Measurements from ENCODE around the gene RETN. TPM values are rescaled to one million over a fixed set of nuclear protein-coding genes. Genes with fewer than 3 reads are reported as not detected.
A peak's percentile ranks its signal among the peaks of the same experiment; 100 is the strongest.

Gene RETN
- total RNA-seq, 1 donor from 2014 or later: not detected

- no peaks in the 10 kb centered on the region for H3K27me3 Mint-ChIP-seq (ENCODE audit: low read depth, unreplicated experiment)
- H3K4me1 Mint-ChIP-seq (ENCODE audit: low read depth, unreplicated experiment): peaks cover 14% of the 10 kb centered on the region
- Histone ChIP-seq H3K27ac (ENCODE audit: low read depth, low read length) (peak within 1 kb of the TSS; percentile 85), H2AFZ (ENCODE audit: low read depth, low read length) (peak within 1 kb of the TSS; percentile 77), H3K79me2 (ENCODE audit: insufficient read depth, low read length) (peaks cover 67% of the 10 kb centered on the region), H3K36me3 (ENCODE audit: insufficient read depth, low read length) (no peaks in the 10 kb centered on the region), H3K4me2 (ENCODE audit: low read length) (peak within 1 kb of the TSS; percentile 98), H4K20me1 (ENCODE audit: insufficient read depth, low read length) (peaks cover 17% of the 10 kb centered on the region), H3K4me3 (ENCODE audit: insufficient read depth, low read depth, low read length) (peak within 1 kb of the TSS; percentile 98), H3K4me1 (ENCODE audit: insufficient read depth, low read length) (peaks cover 13% of the 10 kb centered on the region), H3K27me3 (ENCODE audit: insufficient read depth, low read length) (no peaks in the 10 kb centered on the region), H3K9ac (ENCODE audit: low read length) (peak within 1 kb of the TSS; percentile 98), H3K9me3 (ENCODE audit: insufficient read depth, low read depth, low read length) (no peaks in the 10 kb centered on the region)
- H3K27ac Mint-ChIP-seq (ENCODE audit: unreplicated experiment): peak within 1 kb of the TSS; percentile 100
- peaks cover 5% of the 10 kb centered on the region for H3K36me3 Mint-ChIP-seq (ENCODE audit: low read depth, unreplicated experiment)
- peaks cover 1% of the 10 kb centered on the region for H3K9me3 Mint-ChIP-seq (ENCODE audit: unreplicated experiment)
- peak; percentile 95 for DNase-seq (ENCODE audit: low read depth)
- peak within 1 kb of the TSS; percentile 100 for H3K4me3 Mint-ChIP-seq (ENCODE audit: unreplicated experiment)
- peak; percentile 98 for FAIRE-seq
- TF ChIP-seq CTCF (IDR thresholded peaks at IDR 0.05; ENCODE audit: insufficient read depth, low read depth, low read length) (no peak), EZH2 (IDR thresholded peaks at IDR 0.05; ENCODE audit: insufficient read depth, low read length) (no peak)
Measured at GRCh38 chr19:7629347-7630054, 39.3 kb upstream of the RETN start, which contains the start of the genes PET100 and XAB2. PET100 (plus strand) TSS chr19:7629793; CDS start chr19:7629834, 41 bp downstream. XAB2 (minus strand) TSS chr19:7629545; CDS start chr19:7629527, 18 bp downstream.

GRCh38 chr19:7631577-7631976 is 37.3 kb upstream of the RETN start:
- DNase-seq (ENCODE audit: low read depth): no peak
- H3K4me1 ChIP-seq (ENCODE audit: insufficient read depth, low read length): peaks cover 13% of the 10 kb centered on the region
- no peak overlapping the region for H3K27ac ChIP-seq (ENCODE audit: low read depth, low read length)
- peaks cover 11% of the 10 kb centered on the region for H4K20me1 ChIP-seq (ENCODE audit: insufficient read depth, low read length)
- H3K9me3 ChIP-seq (ENCODE audit: insufficient read depth, low read depth, low read length): no peaks in the 10 kb centered on the region
- H3K4me3 ChIP-seq (ENCODE audit: insufficient read depth, low read depth, low read length): no peak overlapping the region
- H3K36me3 Mint-ChIP-seq (ENCODE audit: low read depth, unreplicated experiment): peaks cover 5% of the 10 kb centered on the region
- peaks cover 52% of the 10 kb centered on the region for H3K79me2 ChIP-seq (ENCODE audit: insufficient read depth, low read length)
- peaks cover 7% of the 10 kb centered on the region for H3K27me3 Mint-ChIP-seq (ENCODE audit: low read depth, unreplicated experiment)
- H3K36me3 ChIP-seq (ENCODE audit: insufficient read depth, low read length): no peaks in the 10 kb centered on the region
- H3K9ac ChIP-seq (ENCODE audit: low read length): no peak overlapping the region
- FAIRE-seq: no peak
- H3K9me3 Mint-ChIP-seq (ENCODE audit: unreplicated experiment): peaks cover 1% of the 10 kb centered on the region
- peak overlapping the region; percentile 23 for H3K4me3 Mint-ChIP-seq (ENCODE audit: unreplicated experiment)
- H3K4me2 ChIP-seq (ENCODE audit: low read length): no peak overlapping the region
- H2AFZ ChIP-seq (ENCODE audit: low read depth, low read length): no peak overlapping the region
- no peak overlapping the region for H3K27ac Mint-ChIP-seq (ENCODE audit: unreplicated experiment)
- H3K4me1 Mint-ChIP-seq (ENCODE audit: low read depth, unreplicated experiment): peaks cover 14% of the 10 kb centered on the region
- no peak for TF ChIP-seq CTCF (IDR thresholded peaks at IDR 0.05; ENCODE audit: insufficient read depth, low read depth, low read length)
- TF ChIP-seq EZH2 (IDR thresholded peaks at IDR 0.05; ENCODE audit: insufficient read depth, low read length): no peak
- H3K27me3 ChIP-seq (ENCODE audit: insufficient read depth, low read length): peaks cover 10% of the 10 kb centered on the region
